IPS-NIHi11 (cell line): Measurements from ENCODE around the gene NIPAL3.

Experiments used
- DNase-seq: peaks from one replicate; pipeline ENCODE4 v3.0.0; 2012; ENCODE audit warnings: mixed read lengths, low spot score

Gene NIPAL3

GRCh38 chr1:24391882-24392603, 23.6 kb upstream of the NIPAL3 start:
- peak; percentile 76 for DNase-seq

- DNase-seq, result no peak
Measured at GRCh38 chr1:24392604-24392946, 23.0 kb upstream of the NIPAL3 start.

- DNase-seq, result no peak
Measured at GRCh38 chr1:24392982-24393650, 22.5 kb upstream of the NIPAL3 start.

- no peak for DNase-seq
Measured at GRCh38 chr1:24393892-24394291, 21.7 kb upstream of the NIPAL3 start.

- DNase-seq, result no peak
Measured at GRCh38 chr1:24400065-24400464, 15.5 kb upstream of the NIPAL3 start.

GRCh38 chr1:24403806-24404205, 11.8 kb upstream of the NIPAL3 start:
- no peak for DNase-seq

GRCh38 chr1:24406788-24407187, 8.8 kb upstream of the NIPAL3 start:
- no peak for DNase-seq

GRCh38 chr1:24409535-24409934, 6.1 kb upstream of the NIPAL3 start:
- no peak for DNase-seq

- no peak for DNase-seq
Measured at GRCh38 chr1:24410750-24411149, 4.9 kb upstream of the NIPAL3 start.

- no peak for DNase-seq
Measured at GRCh38 chr1:24411963-24412362, 3.6 kb upstream of the NIPAL3 start.

GRCh38 chr1:24412408-24412807, 3.2 kb upstream of the NIPAL3 start:
- no peak for DNase-seq

GRCh38 chr1:24413350-24414163, 2.0 kb upstream of the NIPAL3 start, which contains the start of gene STPG1:
Gene STPG1 (minus strand): TSS chr1:24413782. CDS start chr1:24401388, 12,394 bp downstream.
- DNase-seq, result peak; percentile 97

GRCh38 chr1:24414775-24415333, 748 bp upstream of the NIPAL3 start:
- DNase-seq, result no peak

GRCh38 chr1:24415910-24416665, 486 bp downstream of the NIPAL3 start:
- no peak for DNase-seq

GRCh38 chr1:24416666-24417391, 1.2 kb downstream of the NIPAL3 start:
- DNase-seq, result no peak

- no peak for DNase-seq
Measured at GRCh38 chr1:24417681-24418080, 2.1 kb downstream of the NIPAL3 start.

- no peak for DNase-seq
Measured at GRCh38 chr1:24418898-24419628, 3.5 kb downstream of the NIPAL3 start.

GRCh38 chr1:24420547-24420946, 4.9 kb downstream of the NIPAL3 start:
- no peak for DNase-seq

- DNase-seq, result no peak
Measured at GRCh38 chr1:24421502-24421901, 5.9 kb downstream of the NIPAL3 start.

GRCh38 chr1:24424207-24424606, 8.6 kb downstream of the NIPAL3 start:
- no peak for DNase-seq
